ENCODE measurements around the gene LMOD2.
"Not testable (repeated sequence)": the region's sequence is repeated elsewhere in the genome, so short reads cannot be mapped to it uniquely, and the experiment has no call there.

Gene LMOD2

DNA sequence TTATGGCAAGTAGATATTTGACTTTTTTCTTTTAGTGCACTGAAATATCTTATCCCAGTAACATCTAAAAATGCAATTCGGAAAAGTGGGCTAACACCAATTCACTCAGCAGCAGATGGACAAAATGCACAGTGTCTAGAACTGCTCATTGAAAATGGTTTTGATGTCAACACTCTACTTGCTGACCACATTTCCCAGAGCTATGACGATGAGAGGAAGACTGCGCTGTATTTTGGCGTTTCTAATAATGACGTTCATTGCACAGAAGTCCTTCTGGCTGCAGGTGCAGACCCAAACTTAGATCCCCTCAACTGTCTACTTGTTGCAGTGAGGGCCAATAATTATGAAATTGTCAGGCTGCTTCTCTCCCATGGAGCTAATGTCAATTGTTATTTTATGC lies 26.8 kb upstream of the LMOD2 start:
- no peak for TF ChIP-seq CTCF (IDR thresholded peaks at IDR 0.05; ENCODE audit: low read depth, low read length, missing control alignments)
- DNase-seq (ENCODE audit: extremely low read depth, low read depth), result no peak
- H3K4me3 ChIP-seq (replicated peaks; ENCODE audit: low read depth, low read length), result no peak overlapping the region

DNA sequence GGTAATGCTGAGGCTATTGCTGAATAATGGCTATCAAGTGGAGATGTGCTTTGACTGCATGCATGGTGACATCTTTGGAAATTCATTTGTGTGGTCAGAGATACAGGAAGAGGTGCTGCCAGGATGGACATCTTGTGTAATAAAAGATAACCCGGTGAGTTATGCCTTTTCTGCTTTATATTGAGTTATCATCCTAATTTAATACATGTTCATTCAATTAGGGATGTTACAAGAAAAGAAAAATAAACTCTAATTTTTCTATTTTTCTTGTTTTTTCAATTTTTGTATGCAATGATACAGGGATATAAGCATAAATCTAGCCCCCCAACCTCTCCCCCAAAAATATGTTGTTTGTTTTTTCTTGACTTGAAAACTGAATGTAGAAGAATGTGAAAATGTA lies 26.4 kb upstream of the LMOD2 start:
- no peak for TF ChIP-seq CTCF (IDR thresholded peaks at IDR 0.05; ENCODE audit: low read depth, low read length, missing control alignments)

DNA sequence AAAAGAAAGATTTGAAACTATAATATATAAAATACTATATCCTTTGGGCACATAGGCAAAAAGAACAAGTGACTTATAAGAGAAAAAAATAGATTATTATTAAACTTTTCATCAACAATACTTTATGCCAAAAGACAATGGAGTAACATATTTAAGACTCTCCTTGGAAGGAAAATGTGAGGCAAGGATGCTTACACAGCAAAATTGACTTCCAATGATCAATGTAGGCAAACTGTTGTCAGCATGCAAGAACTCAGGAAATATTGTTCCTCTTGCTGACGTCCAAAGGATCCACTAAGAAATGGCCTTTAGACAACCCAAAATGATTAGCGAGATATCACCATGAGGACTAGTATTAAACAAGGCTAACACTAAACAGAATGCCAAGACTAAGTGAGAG lies 22.9 kb upstream of the LMOD2 start:
- no peak overlapping the region for H3K4me3 ChIP-seq (replicated peaks; ENCODE audit: low read depth, low read length)
- no peak for TF ChIP-seq CTCF (IDR thresholded peaks at IDR 0.05; ENCODE audit: low read depth, low read length, missing control alignments)
- DNase-seq (ENCODE audit: extremely low read depth, low read depth), result no peak

More for the DNA sequence above, 26.4 kb upstream of the LMOD2 start:
- no peak overlapping the region for H3K4me3 ChIP-seq (replicated peaks; ENCODE audit: low read depth, low read length)
- no peak for DNase-seq (ENCODE audit: extremely low read depth, low read depth)

- TF ChIP-seq CTCF (IDR thresholded peaks at IDR 0.05; ENCODE audit: low read depth, low read length, missing control alignments), result no peak
- DNase-seq (ENCODE audit: extremely low read depth, low read depth), result peak; percentile 77
- H3K4me3 ChIP-seq (replicated peaks; ENCODE audit: low read depth, low read length), result no peak overlapping the region; the same call in 1 of the 2 replicates
Observed at GRCh38 chr7:123633553-123633952, 22.1 kb upstream of the LMOD2 start.

DNA sequence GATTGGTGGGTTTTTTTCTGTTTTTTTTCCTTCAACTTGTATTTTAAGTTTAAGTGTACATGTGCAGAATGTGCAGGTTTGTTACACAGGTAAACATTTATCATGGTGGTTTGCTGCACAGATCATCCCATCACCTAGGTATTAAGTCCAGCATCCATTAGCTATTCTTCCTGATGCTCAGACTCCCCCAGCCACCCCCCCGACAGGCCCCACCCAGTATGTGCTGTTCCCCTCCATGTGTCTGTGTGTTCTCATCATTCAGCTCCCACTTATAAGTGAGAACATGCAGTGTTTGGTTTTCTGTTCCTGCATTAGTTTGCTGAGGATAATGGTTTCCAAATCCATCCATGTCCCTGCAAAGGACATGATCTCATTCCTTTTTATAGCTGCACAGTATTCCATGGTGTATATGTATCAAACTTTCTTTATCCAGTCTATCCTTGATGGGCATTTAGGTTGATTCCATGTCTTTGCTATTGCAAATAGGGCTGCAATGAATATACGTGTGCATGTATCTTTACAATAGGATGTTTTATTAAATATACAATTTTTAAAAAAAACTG lies 21.6 kb upstream of the LMOD2 start:
- not testable (repeated sequence) for H3K4me3 ChIP-seq (replicated peaks; ENCODE audit: low read depth, low read length); DNase-seq (ENCODE audit: extremely low read depth, low read depth)

DNA sequence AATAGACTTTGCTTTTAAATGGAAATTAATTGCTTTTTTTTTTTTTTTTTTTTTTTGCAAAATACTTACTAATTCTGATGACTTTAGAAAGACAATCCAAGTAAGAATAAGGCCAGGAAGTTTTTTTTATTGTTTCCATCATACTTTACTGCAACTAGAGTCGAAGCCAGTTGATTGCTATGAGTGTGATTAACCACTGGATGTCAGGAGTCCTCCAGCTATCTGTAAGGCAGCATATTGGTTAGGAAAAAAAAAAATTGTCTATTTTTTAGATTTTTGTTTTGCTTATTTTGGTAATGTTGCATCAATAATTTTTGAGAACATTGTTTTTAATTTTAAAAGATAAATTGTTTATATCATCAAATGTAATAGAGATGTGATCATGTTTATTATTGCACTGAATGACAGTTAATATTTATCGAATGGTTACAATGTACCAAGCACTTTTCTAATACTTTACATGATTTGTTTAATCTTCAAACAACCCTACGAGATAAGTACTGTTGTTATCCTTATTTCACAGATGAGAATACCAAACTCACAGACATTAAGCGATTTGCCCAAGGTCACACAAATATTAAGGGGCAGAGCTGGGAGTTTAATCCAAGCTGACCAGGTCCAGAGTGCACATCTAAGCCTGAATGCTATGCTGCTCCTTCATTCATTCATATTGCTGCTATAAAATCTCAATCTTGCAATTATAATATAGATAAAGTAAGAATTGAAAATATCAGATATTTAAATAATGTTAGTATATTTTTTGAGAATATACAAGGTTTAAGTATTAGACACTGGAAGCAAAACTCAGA lies 19.9 kb upstream of the LMOD2 start:
- no peak for DNase-seq (ENCODE audit: extremely low read depth, low read depth)

More for the DNA sequence above, 19.9 kb upstream of the LMOD2 start:
- no peak overlapping the region for H3K4me3 ChIP-seq (replicated peaks; ENCODE audit: low read depth, low read length)
- TF ChIP-seq CTCF (IDR thresholded peaks at IDR 0.05; ENCODE audit: low read depth, low read length, missing control alignments), result peak; percentile 51

Measured in HFF-Myc (cell line).